NAMALWA (cell line): Measurements from ENCODE around the gene ACAP3.
"Not testable (repeated sequence)": the region's sequence is repeated elsewhere in the genome, so short reads cannot be mapped to it uniquely, and the experiment has no call there.

ENCODE experiments used
- DNase-seq: peaks from one replicate; pipeline ENCODE4 v3.0.0-alpha.2; 2015; ENCODE audit warnings: low spot score

The ACAP3 gene

GRCh38 chr1:1264026-1264425, 43.7 kb downstream of the ACAP3 start:
- no peak for DNase-seq

- no peak for DNase-seq
These were observed 45.0 kb downstream of the ACAP3 start for GRCh38 chr1:1262758-1263157.

GRCh38 chr1:1262071-1262470, 45.7 kb downstream of the ACAP3 start:
- DNase-seq = no peak

GRCh38 chr1:1260843-1261560, 46.7 kb downstream of the ACAP3 start:
- no peak for DNase-seq

DNA sequence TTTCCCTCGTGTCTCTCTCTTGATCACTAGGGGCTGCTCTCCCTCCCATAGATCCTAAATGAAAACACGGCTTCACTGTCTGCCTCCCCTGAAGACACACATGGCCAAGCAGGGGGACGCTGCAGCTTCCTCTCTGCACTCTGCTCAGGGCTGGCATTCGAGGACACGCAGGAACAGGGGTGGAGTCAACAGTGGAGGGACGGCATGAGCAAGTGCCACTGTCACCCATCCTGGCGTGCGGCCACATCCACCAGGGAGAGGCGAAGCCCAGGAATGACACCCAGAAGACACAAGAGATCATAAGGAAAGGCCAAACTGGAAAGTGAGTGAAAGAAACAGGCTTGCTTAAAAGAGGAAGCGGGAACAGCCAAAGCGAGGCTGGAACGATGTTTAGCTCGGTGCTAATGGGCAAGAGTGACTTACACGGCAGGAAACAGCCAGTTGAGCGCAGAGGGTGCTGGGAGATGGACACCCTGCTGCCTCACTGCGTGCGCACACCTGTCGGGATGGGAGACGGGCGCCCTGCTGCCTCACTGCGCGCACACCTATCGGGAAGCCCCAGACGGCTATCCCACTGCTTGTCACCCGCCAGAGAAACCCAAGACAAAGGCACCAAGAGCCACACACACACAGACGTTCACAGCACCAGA, 47.7 kb downstream of the ACAP3 start:
- no peak for DNase-seq

DNA sequence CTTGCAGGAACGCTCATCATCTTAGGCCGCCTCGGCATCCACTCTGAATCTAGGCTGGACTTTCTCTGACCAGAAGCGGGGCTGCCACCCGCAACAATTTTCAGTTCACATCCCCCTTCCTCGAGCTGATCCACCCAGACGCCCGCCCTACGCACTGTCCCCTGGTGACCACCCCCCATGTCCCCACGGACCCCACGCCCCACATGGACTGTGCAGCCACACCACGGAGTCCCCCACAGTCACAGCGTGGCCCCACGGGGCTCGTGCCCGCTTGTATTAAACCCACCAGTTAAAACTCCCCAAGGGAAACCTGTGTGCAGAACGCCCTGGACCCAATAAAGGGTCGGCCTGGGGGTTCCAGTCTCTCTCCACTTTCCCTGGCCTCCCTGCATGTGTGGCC, 48.2 kb downstream of the ACAP3 start:
- DNase-seq = no peak

GRCh38 chr1:1259119-1259488, 48.6 kb downstream of the ACAP3 start:
- no peak for DNase-seq

DNA sequence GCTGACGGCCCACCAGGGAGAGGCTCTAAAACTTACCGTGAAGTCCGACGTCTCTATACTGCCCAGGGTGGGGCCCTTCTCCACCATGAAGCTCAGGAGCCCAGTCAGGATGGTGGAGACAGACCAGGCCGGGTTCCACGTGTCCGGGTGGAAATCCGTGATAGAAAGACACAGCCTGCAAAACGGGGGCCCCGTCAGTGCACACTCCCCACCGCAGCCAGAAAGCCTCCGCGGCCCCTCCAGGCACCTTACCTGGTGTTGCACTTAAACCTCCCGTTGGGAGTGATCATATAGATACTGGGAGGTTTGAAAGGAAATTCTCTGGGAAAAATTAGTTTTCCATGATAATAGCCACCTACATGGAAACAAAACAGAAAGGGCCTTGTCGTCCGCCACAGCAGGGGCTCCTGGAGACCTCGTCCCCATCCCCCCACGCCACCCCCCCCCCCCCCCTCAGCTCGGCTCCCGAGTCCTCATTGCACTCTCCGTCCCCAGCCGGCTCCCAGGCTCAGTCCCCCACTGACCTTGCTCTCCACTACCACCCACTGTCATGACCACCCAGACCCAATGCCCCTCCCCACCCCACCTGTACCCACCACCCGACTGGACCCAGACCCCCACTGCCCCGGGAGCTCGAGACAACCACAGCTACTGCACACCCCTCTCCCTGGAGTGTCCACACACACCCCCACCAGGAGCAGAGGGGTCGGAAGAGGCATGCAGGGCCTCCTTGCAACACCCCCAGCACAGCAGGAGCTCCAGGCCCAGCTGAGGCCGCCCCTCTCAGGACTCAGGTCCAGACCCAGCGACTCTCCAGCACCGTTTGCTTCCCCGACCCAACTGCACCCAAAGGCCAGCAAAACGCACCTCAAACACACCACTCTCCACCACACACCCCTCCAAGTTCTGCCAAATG, 50.5 kb downstream of the ACAP3 start:
- DNase-seq = no peak

DNA sequence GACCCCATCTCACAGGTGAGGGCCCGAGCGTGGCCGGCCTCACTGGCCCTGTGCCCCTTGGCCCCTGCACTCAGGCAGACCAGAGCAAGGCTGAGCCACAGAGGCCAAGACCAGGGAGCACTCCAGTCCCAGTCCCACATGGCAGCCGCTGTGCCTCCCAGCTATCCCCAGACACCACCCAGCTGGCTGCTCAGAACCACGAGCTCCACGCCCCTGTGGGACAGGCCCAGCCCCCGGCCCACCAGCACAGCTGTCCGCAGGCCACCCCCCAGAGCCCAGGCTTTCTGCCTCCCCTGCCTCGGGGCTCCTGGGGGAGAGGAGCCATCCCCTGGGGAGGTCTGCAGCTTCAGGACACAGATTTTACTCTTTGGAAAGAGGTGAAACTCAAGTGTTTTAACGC, 52.1 kb downstream of the ACAP3 start:
- DNase-seq = no peak

DNA sequence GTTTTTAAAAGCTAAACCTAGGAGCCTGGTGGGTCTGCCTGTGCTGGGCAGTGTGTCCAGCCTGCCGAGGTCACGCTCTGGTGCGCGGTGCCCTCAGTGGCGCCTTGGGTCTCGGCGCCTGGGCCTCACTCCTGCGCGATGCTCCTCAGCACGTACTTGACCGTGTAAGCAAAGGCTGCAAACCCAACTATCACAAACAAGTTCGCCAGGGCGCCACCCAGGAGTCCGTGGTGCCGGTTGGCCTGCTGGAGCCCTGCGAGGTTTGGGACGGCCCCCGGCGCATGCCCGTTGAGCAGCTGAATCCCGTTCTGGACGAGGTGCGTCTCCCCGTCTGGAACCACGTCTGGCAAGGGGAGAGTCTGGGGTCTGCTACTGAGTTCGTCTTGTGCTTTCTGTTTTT, 52.7 kb downstream of the ACAP3 start:
- DNase-seq = no peak

GRCh38 chr1:1254667-1254998, 53.1 kb downstream of the ACAP3 start:
- no peak for DNase-seq

DNA sequence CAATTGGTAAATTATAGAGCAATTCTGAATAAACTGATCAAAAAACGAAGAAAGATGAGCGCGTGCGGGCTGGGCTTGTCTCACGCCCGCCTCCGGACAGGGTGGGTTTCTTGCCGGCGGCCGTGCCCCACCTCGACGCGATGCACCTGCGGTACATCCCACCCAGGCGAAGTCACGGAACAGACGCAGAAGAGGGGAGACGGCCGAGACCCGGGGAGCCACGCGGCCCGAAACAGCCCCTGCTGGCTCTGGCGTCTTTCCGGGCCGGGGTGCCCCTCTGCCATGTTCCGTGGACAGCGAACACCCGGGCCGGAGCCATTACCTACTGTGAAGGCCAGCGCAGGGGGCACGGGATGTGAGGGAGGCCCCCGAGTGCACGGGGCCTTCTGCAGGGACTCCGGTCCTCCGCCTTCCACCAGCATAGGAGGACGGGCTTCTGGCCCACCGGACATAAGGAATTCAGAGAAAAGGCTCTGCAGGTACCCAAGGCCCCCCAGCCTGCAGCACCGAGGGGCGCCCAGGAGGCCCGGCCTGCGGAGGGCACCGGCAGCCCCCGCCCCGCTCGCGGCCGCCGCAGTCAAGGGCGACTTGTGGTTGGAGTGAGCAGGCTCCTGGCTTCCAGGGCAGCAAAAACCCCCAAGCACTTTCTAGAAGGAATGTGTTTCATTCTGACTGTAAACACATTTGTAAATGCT, 53.6 kb downstream of the ACAP3 start:
- DNase-seq = no peak

GRCh38 chr1:1253314-1253713, 54.4 kb downstream of the ACAP3 start:
- no peak for DNase-seq

DNA sequence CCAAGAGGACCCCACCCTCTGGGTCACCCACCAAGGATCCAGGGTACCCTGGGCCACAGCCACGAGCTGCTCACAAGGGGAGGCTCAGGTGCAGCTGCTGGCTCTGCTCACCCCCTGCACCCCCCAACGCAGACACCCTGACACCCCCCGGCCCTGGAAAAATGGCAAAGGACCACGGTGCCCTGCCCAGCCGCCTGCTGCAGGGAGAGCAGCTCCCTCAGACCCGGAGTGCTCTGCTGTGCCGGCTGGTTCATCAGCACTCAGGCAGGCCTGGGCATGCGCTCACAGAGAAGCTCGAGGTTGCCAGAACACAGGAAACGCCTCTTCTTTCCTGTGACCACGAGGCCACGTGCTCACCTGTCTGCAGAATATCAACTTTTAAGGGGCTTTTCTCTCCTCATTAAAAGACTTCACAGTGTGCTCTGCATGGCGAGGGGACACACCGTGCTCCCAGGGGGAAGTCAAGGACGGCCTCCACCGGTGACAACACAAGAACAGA, 56.9 kb downstream of the ACAP3 start:
- no peak for DNase-seq

GRCh38 chr1:1248009-1248913, 59.5 kb downstream of the ACAP3 start:
- not testable (repeated sequence) for DNase-seq

- DNase-seq = no peak
These were observed 60.3 kb downstream of the ACAP3 start for GRCh38 chr1:1247341-1247913.

GRCh38 chr1:1246577-1247340, 61.0 kb downstream of the ACAP3 start, which contains the start of gene C1QTNF12:
TSS of gene C1QTNF12 (minus strand) at chr1:1246722. CDS start at chr1:1246690, 32 bp downstream.
- peak; percentile 56 for DNase-seq

DNA sequence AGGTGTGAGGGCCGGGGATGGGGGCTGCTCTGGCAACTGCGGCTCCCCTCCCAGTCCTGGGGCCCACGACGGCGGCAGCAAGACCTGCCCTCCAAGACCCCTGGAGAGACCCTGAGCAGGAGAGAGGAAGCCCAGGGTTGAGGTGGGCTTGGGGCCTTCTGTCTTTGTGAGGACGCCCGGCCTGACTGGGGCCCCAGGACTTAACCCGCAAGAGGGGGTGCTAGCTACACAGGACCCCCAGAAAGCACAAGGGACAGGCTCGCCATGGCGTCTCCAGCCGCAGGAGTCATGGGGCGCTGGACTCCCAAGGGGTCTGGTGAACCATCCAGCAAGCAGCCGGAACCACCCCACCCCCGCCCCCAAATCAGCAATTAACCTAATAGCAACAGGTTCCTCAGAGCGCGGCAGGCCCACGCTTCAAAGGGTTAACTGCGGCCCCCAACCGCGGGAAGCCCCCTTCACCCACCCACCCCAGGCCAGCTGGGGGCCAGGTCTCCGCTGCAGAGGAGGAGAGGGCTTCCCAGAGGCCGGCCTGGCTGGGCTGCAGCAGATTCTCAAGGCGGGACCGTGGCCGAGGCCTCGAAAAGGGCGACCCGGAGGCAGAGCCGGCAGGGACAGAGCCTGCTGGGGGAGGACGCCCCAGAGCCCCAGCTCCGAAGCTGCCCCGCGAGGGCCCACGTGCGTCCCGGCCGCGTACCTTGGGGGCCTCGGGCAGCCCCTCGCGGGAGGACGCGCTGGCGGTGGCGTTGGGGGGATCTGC, 61.7 kb downstream of the ACAP3 start:
- no peak for DNase-seq

- no peak for DNase-seq
These were observed 62.4 kb downstream of the ACAP3 start for GRCh38 chr1:1245178-1245816.
